Measurements from ENCODE around the gene SGMS2.

The SGMS2 gene

DNA sequence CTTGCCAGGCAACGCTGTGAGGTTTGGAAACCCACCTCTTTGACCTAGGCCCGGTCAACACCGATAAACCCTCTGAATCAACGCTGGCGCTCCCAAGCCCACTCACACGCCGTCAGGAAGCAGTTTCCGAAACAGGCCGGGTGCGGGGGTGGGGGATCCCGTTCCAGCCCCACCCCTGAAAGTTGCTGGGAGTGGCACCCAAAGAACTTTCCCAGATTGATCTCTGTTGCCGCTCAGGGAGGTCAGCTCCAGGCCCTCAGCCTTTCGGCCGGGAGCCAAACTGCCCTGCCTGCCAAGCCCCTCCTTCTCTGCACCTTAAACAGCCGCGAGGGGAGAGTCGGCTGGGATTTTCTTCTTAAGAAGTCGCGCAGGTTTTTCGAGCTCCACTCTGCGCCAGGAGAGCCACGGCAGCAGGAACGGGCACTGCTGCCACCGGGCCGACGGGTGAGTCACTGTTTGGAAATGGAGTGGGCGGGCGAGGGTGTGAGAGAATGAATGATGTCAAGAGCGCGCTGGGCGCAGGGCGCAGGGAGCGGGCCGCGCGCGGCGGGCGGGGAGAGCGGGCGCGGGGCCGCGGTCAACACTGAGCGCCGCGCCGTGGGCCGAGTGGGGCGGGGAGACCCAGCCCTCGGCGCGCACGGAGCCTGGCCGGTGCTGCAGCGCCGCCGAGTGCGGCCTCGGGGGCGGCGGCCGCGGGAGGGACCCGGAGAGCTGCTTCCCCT lies at the start of gene SGMS2:
Gene SGMS2 (plus strand): TSS at position 583 of the 722 bp plus-strand sequence. CDS start 70,622 bp downstream, outside the sequence.
- DNase-seq: peak; percentile 66

DNA sequence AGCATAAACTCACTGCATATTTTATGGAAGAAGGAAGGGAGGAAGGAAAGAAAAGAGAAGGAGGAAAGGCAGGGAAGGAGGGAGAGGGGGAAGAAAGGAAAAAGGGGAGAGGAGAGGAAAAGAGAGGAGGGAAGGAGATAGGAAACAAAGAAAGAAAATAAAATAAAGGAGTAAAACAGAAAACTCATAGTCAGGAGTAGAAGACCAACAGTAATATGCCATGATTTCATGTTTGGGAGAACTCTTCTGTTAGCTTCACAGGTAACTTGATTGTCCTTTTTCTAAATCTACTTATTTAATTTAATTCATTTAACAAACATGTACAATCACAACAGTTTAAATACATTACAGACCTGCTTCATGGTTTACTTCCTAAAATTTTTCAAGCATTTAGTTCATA lies 46.8 kb upstream of the SGMS2 start:
- DNase-seq: no peak

- DNase-seq: no peak
Observed at GRCh38 chr4:107778784-107779530, 45.8 kb upstream of the SGMS2 start.

DNA sequence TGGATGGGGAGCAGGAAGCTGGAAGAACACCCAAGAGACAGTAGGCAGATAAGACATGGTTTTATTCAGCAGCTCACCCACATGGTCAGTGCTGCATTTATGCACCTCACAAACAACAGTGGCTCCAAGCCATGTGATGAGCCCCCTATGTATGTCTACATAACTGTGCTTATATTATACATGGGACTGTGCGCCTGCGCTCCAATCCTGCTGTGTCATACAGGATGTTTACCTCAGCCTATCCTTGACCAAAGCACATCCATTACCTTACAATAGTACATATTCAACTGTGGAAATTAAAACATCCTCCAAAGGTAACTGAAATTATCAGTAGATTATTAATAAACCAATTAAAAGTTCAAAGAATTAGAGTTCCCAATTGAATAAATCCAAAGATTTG lies 44.1 kb upstream of the SGMS2 start:
- no peak for DNase-seq

DNA sequence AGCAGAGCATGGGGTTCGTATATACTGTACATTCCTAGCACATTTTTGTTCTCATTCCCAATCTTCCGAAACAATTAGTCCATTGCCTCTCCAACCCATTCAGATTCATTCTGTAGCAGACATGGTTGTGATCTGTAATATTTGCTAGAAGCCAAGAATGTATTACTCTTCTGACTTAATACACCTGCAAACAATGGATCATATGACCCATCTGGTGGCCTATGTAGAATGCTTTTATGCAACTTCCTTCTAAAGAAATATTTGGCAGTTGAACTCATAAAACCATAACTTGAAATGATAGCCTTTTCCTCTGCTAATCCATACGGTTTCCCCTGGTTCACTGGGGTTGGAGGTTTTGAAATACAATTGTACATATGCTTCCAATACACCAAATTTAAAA lies 32.8 kb upstream of the SGMS2 start:
- DNase-seq: no peak

DNA sequence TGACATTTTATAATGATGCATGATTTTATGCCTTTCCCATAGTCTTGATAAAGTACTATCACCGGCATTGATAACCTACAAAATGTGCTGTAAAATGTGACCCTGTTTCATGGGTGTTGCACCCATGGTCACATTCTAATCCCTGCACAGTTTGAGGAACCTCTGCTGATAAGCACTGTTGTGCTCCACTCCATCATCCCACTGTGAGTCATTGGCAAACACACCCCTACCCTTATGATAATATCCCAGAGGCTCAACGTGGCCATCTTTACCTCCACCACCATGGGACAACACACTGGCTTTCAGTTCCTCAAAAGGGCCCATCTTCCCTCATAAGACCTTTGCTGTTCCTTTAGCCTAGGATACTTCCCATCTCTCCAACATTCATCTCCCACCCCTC lies 32.0 kb upstream of the SGMS2 start:
- no peak for DNase-seq

DNA sequence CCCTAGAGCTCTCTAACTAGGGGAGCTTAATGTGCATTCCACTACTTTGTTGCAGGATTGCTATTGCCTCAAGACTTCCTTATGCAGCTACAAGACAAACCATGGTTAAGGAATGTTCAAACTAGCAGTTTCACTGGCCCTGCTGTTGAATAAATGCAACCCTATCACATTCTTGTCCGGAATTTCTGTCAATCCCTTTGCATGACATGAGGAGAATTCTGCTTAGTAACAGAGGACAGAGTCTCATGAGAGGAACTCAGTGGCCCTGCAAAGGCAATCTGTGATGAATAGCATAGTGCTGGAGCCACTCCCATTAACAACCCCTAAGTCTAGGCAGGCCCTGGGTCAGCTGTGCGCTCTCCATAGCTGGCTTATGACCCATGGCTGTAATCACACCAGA lies 30.7 kb upstream of the SGMS2 start:
- no peak for DNase-seq

- no peak for DNase-seq
Observed at GRCh38 chr4:107799669-107800450, 24.9 kb upstream of the SGMS2 start.

GRCh38 chr4:107800706-107801105 lies 24.0 kb upstream of the SGMS2 start:
- no peak for DNase-seq

DNA sequence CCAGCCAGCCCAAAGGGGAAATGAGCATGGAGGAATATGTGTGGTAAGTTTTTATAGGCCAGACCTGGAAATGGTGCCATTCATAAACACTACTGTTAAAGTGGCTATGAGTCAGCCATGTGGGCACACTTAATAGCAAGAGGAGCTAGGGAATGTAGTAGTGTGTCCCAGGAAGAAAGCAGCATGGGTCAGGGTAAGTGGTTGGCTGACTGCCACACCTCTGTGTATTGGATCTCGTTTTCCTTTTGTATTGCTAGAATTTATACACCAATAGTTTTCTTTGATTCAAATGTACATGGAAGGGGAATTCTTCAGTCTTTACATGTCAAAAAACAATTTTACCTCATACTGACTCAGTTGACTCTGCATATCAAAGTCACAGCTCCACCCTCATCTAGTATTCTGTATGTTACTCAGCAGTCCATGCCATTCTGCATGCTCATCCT lies 22.9 kb upstream of the SGMS2 start:
- DNase-seq: no peak

DNA sequence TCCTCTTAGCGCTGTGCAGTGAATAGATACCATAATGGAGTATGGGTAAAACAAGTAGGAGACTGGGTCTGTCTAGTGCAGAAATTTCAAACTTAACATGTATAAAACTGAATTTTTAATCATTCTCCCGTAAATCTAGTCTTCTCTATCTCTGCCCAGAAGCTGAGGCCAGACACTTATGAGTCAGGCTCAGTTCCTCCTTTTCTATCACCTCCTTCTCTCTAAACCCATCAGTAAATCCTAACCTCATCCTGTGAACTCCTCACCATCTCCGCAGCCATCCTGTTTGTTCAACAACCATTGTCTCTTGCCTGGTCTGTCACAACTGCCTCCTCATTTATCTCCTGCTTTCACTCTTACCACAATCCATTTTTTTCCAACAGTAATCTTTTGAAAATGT lies 19.8 kb upstream of the SGMS2 start:
- DNase-seq: no peak

GRCh38 chr4:107806196-107806595 lies 18.5 kb upstream of the SGMS2 start:
- DNase-seq: no peak

DNA sequence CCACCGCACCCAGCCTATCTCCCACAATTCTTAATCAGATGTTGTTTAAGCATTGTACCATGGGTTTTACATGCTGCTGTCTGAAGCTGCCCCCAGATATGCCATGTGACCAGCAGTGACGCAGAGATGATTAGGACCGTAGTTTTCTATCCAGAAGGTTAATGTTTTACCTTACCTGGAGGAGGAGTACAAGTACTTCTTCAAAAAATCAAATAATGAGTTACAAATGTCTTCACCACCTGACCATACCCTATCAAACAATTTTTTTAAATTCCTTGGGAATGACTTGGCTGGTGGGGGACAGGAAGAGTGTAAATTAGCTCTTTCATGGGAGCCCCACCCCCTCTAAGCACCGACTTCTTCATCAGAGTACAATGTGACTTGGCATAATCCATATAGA lies 16.2 kb upstream of the SGMS2 start:
- no peak for DNase-seq

DNA sequence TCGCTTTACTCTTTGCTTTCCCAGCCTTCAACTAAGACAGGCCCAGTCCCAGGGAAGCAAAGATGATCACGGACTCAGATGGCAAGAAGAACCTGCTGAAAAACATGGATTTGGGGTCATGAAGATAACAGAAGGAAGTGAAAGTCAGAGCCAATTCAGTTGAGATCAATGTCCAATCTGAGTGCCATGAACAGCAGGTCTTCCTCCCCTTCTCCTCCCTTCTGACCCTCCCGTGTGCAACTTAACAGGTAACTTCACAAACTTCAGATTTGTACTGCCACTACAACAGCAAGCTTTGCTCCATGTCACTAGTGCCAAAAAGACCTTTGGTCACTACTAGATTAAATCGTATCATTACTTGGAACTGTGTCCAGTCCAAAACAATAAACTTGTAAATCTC lies 15.5 kb upstream of the SGMS2 start:
- no peak for DNase-seq

- DNase-seq: no peak
Observed at GRCh38 chr4:107814758-107815157, 10.0 kb upstream of the SGMS2 start.

DNA sequence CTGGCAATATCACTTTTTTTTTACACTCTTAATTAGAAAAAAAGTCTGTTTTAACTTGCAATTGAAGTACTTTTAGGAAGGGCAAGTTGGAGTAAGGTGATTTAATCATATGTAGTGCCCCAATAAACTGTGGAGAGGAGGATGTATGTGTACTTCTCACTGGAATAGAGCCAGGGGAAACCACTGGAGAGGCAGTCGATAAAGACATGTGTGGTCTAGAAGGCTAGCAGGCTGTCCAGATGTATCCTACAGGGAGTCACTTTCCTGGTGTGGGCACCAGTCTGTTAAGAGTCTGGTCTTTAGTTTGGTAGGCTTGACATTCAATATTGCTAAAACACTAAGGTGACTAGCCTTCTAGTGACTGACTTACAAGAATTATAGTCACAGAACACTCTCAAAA lies 9.6 kb upstream of the SGMS2 start:
- no peak for DNase-seq

GRCh38 chr4:107818301-107818910 lies 6.3 kb upstream of the SGMS2 start:
- DNase-seq: no peak

GRCh38 chr4:107823870-107824349 lies 822 bp upstream of the SGMS2 start:
- no peak for DNase-seq

DNA sequence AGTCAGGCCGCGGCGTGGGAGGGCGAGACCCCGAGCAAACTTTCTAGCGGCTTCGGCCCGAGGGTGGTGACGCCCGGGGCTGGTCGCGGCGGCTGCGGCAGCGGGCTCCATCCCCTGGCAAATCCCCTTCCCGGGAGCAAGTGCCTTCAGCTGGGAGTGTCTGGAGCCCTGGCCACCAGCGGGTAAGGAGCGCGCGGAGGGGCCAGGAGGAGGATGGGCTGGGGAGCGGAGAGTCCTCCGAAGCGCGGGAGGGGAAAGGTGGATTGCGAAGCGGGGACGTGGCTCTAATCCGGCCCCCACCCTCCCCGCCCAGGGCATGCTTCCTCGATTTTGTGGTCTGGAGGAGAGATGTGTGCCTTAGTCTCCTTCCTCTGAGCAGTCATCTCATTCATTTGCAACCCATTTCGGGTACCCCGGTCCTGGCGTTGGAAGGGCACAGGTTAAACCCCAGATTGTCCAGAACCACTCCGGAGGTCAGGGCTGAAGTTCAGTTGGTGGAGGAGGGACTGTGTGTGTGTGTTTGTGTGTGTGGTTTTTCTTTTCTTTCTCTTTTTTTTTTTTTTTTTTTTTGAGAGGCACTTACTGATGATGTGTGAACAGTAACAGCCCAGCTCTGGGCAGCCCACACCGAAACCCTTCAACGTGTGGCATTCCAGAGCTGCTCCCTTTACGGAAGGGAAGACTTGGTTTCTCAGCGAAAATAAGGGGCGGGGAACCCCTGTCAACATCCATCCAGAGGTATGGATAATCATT lies 516 bp downstream of the SGMS2 start:
- DNase-seq: no peak

- no peak for DNase-seq
Observed at GRCh38 chr4:107826421-107826980, 1.8 kb downstream of the SGMS2 start.

GRCh38 chr4:107828315-107829090 lies 3.8 kb downstream of the SGMS2 start:
- no peak for DNase-seq

All from stimulated activated CD4-positive, alpha-beta T cell treated with anti-CD3 and anti-CD28 coated beads, Interleukin-4, amount 100 ng/mL, for 1 hour (primary cell).